Smooth muscle cell (in vitro differentiated cells): Measurements from ENCODE around the gene EDDM13. TPM values are rescaled to one million over a fixed set of nuclear protein-coding genes. Genes with fewer than 3 reads are reported as not detected.
A peak's percentile ranks its signal among the peaks of the same experiment; 100 is the strongest.

Experiments used
- DNase-seq: peaks from one replicate; lab custom pipeline; 2025; ENCODE audit not compliant: unreplicated experiment; lab: John Stamatoyannopoulos, UW
- H2AFZ ChIP-seq: fragments of 200-600 bp; sonication (generic); 2 replicates; pipeline ENCODE4 v1.6.0; 2016; ENCODE audit warnings: antibody characterized with exemption, low read depth, mild to moderate bottlenecking
- H3F3A ChIP-seq: fragments of 200-600 bp; sonication (generic); 2 replicates; pipeline ENCODE4 v1.6.0; 2017; ENCODE audit warnings: antibody characterized with exemption, low read depth
- H3K27ac ChIP-seq: fragments of 200-600 bp; sonication (generic); 2 replicates; pipeline ENCODE4 v1.5.1; 2016; ENCODE audit warnings: low read depth, mild to moderate bottlenecking
- H3K27me3 ChIP-seq: fragments of 200-600 bp; sonication (generic); 2 replicates; pipeline ENCODE4 v1.6.1; 2016; ENCODE audit warnings: low read depth, mild to moderate bottlenecking
- H3K36me3 ChIP-seq: fragments of 200-600 bp; sonication (generic); 2 replicates; pipeline ENCODE4 v1.5.1; 2016; ENCODE audit warnings: low read depth
- H3K4me1 ChIP-seq: fragments of 200-600 bp; sonication (generic); 2 replicates; pipeline ENCODE4 v1.5.1; 2016; ENCODE audit warnings: low read depth
- H3K4me2 ChIP-seq: fragments of 200-600 bp; sonication (generic); 2 replicates; pipeline ENCODE4 v1.6.0; 2016; ENCODE audit warnings: mild to moderate bottlenecking
- H3K4me3 ChIP-seq: fragments of 200-600 bp; sonication (generic); 2 replicates; pipeline ENCODE4 v1.5.1; 2016; ENCODE audit warnings: mild to moderate bottlenecking
- H3K79me2 ChIP-seq: fragments of 200-600 bp; sonication (generic); 2 replicates; pipeline ENCODE4 v1.6.0; 2016; ENCODE audit warnings: low read depth, mild to moderate bottlenecking
- H3K9ac ChIP-seq: fragments of 200-600 bp; sonication (generic); 2 replicates; pipeline ENCODE4 v1.6.0; 2016; ENCODE audit warnings: low read depth
- H3K9me3 ChIP-seq: fragments of 200-600 bp; sonication (generic); replicated peaks from 2 replicates; pipeline ENCODE4 v1.5.1; 2016; ENCODE audit warnings: low read depth
- H4K20me1 ChIP-seq: fragments of 200-600 bp; sonication (generic); 2 replicates; pipeline ENCODE4 v1.6.0; 2016; ENCODE audit warnings: low read depth
- WGBS: methylation state at CpG from one replicate; pipeline ENCODE4 v1.1.7; 2016; ENCODE audit warnings: low lambda C conversion rate; 5-methylcytosine and 5-hydroxymethylcytosine counted together
- polyA plus RNA-seq: library from polyadenylated mRNA; unstranded; fragments of >200 nt; fragmentation: Nextera tagmentation; extraction: Ambion mirVana; gene quantifications from 2 replicates; pipeline ENCODE4 v1.2.1, GENCODE V29; 2016
- total RNA-seq: library from RNA; depleted of rRNA; stranded (reverse); fragments of >200 nt; gene quantifications from 2 replicates; pipeline ENCODE4 v1.2.3, GENCODE V29; 2014
- TF ChIP-seq, protein P1 (sequence below): fragments of 200-600 bp; sonication (generic); IDR thresholded peaks from 2 replicates; pipeline ENCODE4 v1.5.1; 2017; ENCODE audit warnings: borderline replicate concordance, mild to moderate bottlenecking, antibody characterized with exemption; ENCODE audit not compliant: insufficient read depth, poor library complexity, severe bottlenecking

The EDDM13 gene
- total and polyA plus RNA-seq, 2 experiments from 2014 or later = 0.58 TPM; not detected in 1

- Histone ChIP-seq H2AFZ (no peak overlapping the region), H3K27me3 (no peaks in the 10 kb centered on the region), H3K36me3 (no peaks in the 10 kb centered on the region), H4K20me1 (no peaks in the 10 kb centered on the region), H3K9ac (no peak overlapping the region), H3K4me2 (no peak overlapping the region), H3K4me1 (peaks cover 5% of the 10 kb centered on the region), H3F3A (no peaks in the 10 kb centered on the region), H3K9me3 (no peaks in the 10 kb centered on the region), H3K79me2 (peaks cover 11% of the 10 kb centered on the region), H3K4me3 (no peak overlapping the region), H3K27ac (no peak overlapping the region)
- TF ChIP-seq, protein P1, sequence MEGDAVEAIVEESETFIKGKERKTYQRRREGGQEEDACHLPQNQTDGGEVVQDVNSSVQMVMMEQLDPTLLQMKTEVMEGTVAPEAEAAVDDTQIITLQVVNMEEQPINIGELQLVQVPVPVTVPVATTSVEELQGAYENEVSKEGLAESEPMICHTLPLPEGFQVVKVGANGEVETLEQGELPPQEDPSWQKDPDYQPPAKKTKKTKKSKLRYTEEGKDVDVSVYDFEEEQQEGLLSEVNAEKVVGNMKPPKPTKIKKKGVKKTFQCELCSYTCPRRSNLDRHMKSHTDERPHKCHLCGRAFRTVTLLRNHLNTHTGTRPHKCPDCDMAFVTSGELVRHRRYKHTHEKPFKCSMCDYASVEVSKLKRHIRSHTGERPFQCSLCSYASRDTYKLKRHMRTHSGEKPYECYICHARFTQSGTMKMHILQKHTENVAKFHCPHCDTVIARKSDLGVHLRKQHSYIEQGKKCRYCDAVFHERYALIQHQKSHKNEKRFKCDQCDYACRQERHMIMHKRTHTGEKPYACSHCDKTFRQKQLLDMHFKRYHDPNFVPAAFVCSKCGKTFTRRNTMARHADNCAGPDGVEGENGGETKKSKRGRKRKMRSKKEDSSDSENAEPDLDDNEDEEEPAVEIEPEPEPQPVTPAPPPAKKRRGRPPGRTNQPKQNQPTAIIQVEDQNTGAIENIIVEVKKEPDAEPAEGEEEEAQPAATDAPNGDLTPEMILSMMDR = no peak
- WGBS = 96% methylated on average over 8 of the region's 8 CpGs
- no peak for DNase-seq
Measured at GRCh38 chr19:56310462-56310861, 37.9 kb downstream of the EDDM13 start.

DNA sequence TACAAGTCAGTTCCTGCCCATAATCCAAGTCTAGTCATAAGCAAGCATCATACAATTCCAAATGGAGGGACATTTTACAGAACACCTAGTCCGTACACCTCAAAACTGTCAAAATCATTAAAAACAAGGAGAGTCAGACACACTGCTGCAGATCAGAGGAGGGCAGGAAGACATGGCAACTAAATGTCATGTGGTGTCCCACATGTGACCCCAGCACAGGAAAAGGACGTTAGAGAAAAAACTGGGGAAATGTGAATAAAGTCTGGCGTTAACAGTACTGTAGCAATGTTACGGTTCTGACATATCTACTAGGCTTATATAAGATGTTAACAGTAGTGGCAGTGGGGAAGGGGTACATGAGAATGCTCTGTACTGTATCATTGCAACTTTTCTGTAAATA is 39.8 kb downstream of the EDDM13 start:
- WGBS = 94% methylated on average over 4 of the region's 4 CpGs
- no peak overlapping the region for H3K4me3 ChIP-seq
- no peak for DNase-seq
- no peak overlapping the region for H3K9ac ChIP-seq
- no peak overlapping the region for H3K4me2 ChIP-seq
- H4K20me1 ChIP-seq = no peaks in the 10 kb centered on the region
- H3K79me2 ChIP-seq = peaks cover 11% of the 10 kb centered on the region
- no peaks in the 10 kb centered on the region for H3F3A ChIP-seq
- H3K27ac ChIP-seq = no peak overlapping the region
- H2AFZ ChIP-seq = no peak overlapping the region
- peaks cover 8% of the 10 kb centered on the region for H3K4me1 ChIP-seq
- TF ChIP-seq, protein P1 = no peak
- no peaks in the 10 kb centered on the region for H3K36me3 ChIP-seq
- H3K9me3 ChIP-seq = no peaks in the 10 kb centered on the region
- no peaks in the 10 kb centered on the region for H3K27me3 ChIP-seq

DNA sequence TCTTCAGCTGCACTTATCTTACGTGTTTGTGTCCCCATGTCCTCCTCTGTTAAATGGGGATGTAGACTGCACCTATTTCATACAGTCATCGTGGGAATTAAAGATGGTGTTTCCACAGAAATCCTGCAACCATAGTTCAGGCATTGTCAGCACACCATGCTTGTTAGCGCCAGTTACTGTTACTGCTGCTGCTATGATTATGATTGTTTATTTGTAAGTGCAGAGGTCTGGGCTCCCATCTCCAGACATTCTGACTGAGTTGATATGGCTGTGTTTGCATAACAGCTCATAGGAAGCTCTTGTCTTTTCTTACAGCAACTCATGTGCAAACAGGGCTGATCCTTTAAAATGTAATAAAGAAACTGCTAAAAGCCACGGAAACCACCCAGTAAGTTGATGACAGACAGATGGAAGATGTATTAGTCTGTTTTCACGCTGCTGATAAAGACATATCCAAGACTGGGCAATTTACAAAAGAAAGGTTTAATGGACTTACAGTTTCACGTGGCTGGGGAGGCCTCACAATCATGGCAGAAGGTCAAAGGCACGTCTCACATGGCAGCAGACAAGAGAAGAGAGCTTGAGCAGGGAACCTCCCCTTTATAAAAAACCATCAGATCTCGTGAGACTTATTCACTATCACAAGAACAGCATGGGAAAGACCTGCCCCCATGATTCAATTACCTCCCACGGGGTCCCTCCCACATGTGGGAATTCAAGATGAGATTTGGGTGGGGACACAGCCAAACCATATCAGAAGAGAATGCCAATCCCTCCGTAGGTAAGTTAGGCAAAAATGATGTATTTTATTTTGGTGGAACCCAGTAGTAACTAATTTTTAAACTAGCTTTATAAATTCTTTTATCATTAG is 40.5 kb downstream of the EDDM13 start:
- TF ChIP-seq, protein P1 = no peak
- 79% methylated on average over 10 of the region's 10 CpGs for WGBS
- no peaks in the 10 kb centered on the region for H3K9me3 ChIP-seq
- peak overlapping the region; percentile 77 for H3K4me3 ChIP-seq
- peak overlapping the region; percentile 95 for H3K9ac ChIP-seq
- H3K4me1 ChIP-seq = peaks cover 8% of the 10 kb centered on the region
- peaks cover 11% of the 10 kb centered on the region for H3K79me2 ChIP-seq
- no peak for DNase-seq
- no peak overlapping the region for H2AFZ ChIP-seq
- no peaks in the 10 kb centered on the region for H3F3A ChIP-seq
- no peaks in the 10 kb centered on the region for H4K20me1 ChIP-seq
- H3K36me3 ChIP-seq = no peaks in the 10 kb centered on the region
- peak overlapping the region; percentile 97 for H3K27ac ChIP-seq
- no peaks in the 10 kb centered on the region for H3K27me3 ChIP-seq
- peak overlapping the region; percentile 95 for H3K4me2 ChIP-seq

GRCh38 chr19:56314018-56314380 is 41.5 kb downstream of the EDDM13 start:
- TF ChIP-seq, protein P1 = no peak
- H3K4me1 ChIP-seq = peaks cover 8% of the 10 kb centered on the region
- H4K20me1 ChIP-seq = no peaks in the 10 kb centered on the region
- H3K27ac ChIP-seq = peak overlapping the region; percentile 97
- no peaks in the 10 kb centered on the region for H3F3A ChIP-seq
- 3% methylated on average over 9 of the region's 9 CpGs for WGBS
- H3K9me3 ChIP-seq = no peaks in the 10 kb centered on the region
- no peaks in the 10 kb centered on the region for H3K27me3 ChIP-seq
- H3K79me2 ChIP-seq = peaks cover 11% of the 10 kb centered on the region
- H3K4me2 ChIP-seq = peak overlapping the region; percentile 95
- no peaks in the 10 kb centered on the region for H3K36me3 ChIP-seq
- H2AFZ ChIP-seq = peak overlapping the region; percentile 81
- no peak for DNase-seq
- H3K4me3 ChIP-seq = peak overlapping the region; percentile 77
- peak overlapping the region; percentile 95 for H3K9ac ChIP-seq
